Activated T-helper 1 cell treated with anti-CD3 and anti-CD28 coated beads, Interleukin-2, amount 50 U/mL, for 16 hours (primary cell): ENCODE data around the gene NLRP6.
"Not testable (repeated sequence)": the region's sequence is repeated elsewhere in the genome, so short reads cannot be mapped to it uniquely, and the experiment has no call there.

Experiments used
- DNase-seq, 2 donors: peaks; one replicate each; pipeline ENCODE4 v3.0.0-alpha.2; 2020; ENCODE audit warnings: low read depth in 1 of 2, low spot score in 1 of 2

Gene NLRP6

DNA sequence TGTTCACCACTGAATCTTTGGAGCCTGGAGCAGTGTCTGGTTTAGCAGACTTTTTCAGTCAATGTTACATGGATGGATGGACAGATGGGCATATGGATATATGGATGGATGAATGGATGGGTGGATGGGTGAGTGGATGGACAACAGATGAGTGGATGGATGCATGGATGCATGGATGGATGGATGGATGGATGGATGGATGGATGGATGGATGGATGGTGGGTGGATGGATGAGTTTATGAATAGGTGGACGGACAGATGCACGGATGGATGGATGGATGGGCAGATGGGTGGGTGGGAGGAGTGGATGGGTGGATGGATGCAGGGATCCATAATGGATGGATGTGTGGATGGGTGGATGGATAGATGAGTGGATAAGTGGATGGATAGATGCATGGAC, 22.4 kb upstream of the NLRP6 start:
- DNase-seq = no peak

- DNase-seq = no peak
These were observed 21.1 kb upstream of the NLRP6 start for GRCh38 chr11:256952-257737.

DNA sequence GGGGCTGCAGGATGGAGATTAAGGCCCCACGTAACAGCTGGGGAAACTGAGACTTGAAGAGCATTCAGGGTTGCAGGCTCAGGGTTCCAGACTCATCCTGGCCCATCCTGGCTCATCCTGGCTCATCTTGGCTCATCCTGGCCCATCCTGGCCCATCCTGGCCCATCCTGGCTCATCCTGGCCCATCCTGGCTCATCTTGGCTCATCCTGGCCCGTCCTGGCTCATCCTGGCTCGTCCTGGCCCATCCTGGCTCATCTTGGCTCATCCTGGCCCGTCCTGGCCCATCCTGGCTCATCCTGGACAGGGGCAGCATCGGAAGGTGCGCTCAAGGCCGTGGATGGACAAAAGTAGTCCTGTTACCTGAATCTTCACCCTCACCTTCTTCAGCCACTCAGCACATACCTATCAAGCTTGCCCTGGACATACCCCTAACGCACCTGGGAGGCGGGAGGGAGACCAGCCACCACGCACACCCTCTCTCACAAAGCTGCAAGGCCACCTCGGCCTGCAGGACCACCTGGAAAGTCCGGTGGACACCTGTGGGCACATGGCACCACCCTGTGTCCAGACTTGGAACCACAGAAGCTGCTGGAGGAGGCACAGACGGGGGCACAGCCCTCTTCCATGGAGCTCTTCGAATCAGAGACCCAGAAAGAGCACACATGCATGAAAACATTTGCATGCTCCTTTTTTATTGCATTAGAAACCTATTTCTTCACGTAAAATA, 20.3 kb upstream of the NLRP6 start:
- no peak for DNase-seq

DNA sequence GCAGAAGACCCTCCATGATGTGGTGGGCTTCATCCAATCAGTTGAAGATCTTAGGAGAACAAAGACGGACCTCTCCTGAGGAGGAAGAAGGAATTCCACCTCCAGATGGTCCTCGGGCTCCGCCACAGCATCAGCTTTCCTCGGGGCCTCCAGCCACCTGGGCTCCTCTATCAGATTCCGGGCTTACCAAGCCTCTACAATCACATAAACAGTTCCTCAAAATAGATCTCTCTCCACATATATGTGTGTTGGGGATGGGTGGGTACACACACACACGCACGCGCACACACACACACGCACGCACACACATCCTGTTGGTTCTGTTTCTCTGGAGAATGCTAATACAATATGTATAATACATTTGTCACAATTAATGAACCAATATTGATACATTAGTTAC, 18.8 kb upstream of the NLRP6 start:
- no peak for DNase-seq

GRCh38 chr11:261624-262023, 16.6 kb upstream of the NLRP6 start:
- no peak for DNase-seq

DNA sequence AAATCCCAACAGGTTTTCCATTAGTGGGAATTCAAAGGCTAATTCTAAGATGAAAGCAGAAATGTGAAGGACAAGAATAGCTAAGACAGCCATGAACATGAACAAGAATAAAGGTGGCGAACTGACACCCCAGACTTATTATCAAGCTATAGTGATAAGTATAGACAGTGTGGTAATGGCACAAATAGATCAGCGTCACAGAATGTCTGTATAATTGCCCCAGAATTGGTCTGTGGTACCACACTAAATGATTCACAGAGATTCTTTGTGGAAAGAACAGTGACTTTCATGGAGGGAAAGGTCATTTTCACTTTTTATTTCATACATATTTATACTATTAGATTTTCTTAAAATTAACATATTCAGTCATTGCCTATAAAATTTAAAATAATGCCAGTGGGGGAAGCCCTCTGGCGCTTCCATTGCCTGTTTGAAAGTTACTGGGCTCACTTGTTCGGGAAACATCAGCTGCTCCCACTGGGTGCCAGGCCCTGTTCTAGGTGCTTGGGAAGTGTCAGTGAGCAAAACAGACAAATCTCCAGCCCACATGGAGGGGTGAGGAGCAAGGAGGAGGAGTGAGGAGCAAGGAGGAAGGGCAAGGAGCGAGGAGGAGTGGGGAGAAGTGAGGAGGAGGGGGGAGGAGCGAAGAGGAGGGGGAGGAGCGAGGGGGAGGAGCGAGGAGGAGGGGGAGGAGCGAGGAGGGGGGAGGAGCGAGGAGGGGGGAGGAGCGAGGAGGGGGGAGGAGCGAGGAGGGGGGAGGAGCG, 11.3 kb upstream of the NLRP6 start:
- no peak for DNase-seq

GRCh38 chr11:267491-267994, 10.7 kb upstream of the NLRP6 start:
- no peak for DNase-seq

GRCh38 chr11:268716-269145, 9.5 kb upstream of the NLRP6 start:
- DNase-seq = not testable (repeated sequence)

- no peak for DNase-seq
These were observed 8.9 kb upstream of the NLRP6 start for GRCh38 chr11:269146-269890.

- DNase-seq = no peak
These were observed 7.5 kb upstream of the NLRP6 start for GRCh38 chr11:270451-271318.

- DNase-seq = no peak
These were observed 6.9 kb upstream of the NLRP6 start for GRCh38 chr11:271319-271715.

- DNase-seq = no peak
These were observed 5.8 kb upstream of the NLRP6 start for GRCh38 chr11:272195-272930.

DNA sequence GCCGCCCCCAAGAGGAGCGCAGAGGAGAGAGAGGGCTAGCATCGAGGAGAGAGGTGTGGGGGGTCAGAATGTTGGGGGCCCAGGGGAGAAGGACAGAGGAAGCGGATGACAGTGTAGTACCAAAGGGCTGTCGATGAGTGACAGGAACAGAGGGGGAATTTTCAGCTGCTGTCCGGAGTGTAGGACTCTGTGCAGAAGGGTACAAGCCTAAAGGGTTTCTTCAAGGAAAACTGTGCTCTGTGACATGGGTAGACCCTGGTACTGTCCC, 5.3 kb upstream of the NLRP6 start:
- no peak for DNase-seq

GRCh38 chr11:276219-276618, 2.0 kb upstream of the NLRP6 start:
- no peak for DNase-seq

GRCh38 chr11:279040-279965, 1.1 kb downstream of the NLRP6 start:
- DNase-seq = no peak

GRCh38 chr11:279966-280705, 1.9 kb downstream of the NLRP6 start:
- DNase-seq = no peak

- no peak for DNase-seq
These were observed 2.7 kb downstream of the NLRP6 start for GRCh38 chr11:280706-281485.
